Esophagus squamous epithelium (tissue), 4 donors: ENCODE measurements around the gene ADAMTS2.

Experiments used
- CTCF ChIP-seq, 6 experiments: fragments of 450-650 bp in 4 of 6; fragments of 200-600 bp in 2 of 6; sonication (generic) in 2 of 6; IDR thresholded peaks; one replicate each; pipeline ENCODE4 v1.5.1; 2016 to 2019; ENCODE audit warnings: antibody characterized with exemption in 6 of 6, mild to moderate bottlenecking in 4 of 6, moderate library complexity in 4 of 6
- POLR2A ChIP-seq, 4 donors: fragments of 450-650 bp; IDR thresholded peaks; one replicate each; pipeline ENCODE4 v1.6.1; 2017; ENCODE audit warnings: antibody characterized with exemption in 4 of 4, mild to moderate bottlenecking in 4 of 4, moderate library complexity in 3 of 4

DNA sequence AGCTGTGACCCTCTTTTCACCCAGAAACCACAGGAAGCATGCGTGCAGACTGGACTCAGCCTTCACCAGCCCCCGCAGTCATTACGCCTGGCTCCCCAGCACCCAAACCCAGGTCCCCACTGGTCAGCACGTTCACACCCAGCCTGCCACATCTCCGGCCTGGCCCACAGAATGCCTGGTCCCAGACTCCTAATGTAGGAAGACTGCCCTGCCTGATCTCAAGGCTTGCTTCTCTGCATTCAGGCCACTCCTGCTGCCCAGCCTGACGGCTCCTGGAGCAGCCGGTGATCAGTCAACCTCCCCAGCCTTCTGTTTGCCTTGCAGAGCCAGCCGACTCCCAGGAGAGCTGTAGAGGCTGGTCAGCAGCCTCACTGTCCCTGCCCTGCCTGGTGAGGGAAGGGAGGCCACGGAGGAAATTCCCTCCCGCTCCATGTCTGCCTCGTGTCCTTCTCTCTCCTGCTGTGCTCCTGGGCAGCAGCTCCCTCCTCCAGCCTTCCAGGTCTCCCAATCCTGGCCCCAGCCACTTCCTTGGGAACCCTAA, 25.4 kb downstream of the ADAMTS2 start:
- TF ChIP-seq CTCF (IDR thresholded peaks at IDR 0.05) (no peak), POLR2A (IDR thresholded peaks at IDR 0.05) (no peak)
